Activated CD4-positive, alpha-beta T cell treated with anti-CD3 and anti-CD28 coated beads for 48 hours (primary cell): ENCODE results near the gene TP73.

Experiments used
- DNase-seq: peaks from one replicate; pipeline ENCODE4 v3.0.0-alpha.2; 2020

Gene TP73

GRCh38 chr1:3636080-3636479, 16.2 kb upstream of the TP73 start:
- DNase-seq, result no peak

DNA sequence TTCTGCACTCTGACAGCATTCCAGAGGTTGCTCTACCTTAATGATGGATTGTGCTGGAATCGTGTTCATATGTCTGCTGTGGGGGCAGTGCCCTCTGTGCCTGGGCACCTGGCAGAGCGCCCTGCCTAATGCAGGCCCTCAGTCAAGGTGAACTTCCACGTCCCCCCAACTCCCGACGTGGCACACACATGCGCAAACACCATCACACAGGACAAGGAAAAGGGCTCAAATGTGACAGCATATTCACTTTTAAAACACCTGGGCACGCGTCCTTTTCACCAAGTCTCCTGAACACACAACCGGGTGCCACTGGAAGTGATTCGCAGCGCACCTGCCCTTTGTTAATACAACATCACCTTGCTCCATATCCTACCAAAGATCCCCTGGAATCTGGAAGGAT, 15.8 kb upstream of the TP73 start:
- DNase-seq, result no peak

- DNase-seq, result no peak
Observed at GRCh38 chr1:3638027-3638426, 14.3 kb upstream of the TP73 start.

GRCh38 chr1:3638676-3639075, 13.6 kb upstream of the TP73 start:
- DNase-seq, result no peak

- no peak for DNase-seq
Observed at GRCh38 chr1:3639397-3639911, 12.9 kb upstream of the TP73 start.

- DNase-seq, result no peak
Observed at GRCh38 chr1:3640121-3640837, 12.0 kb upstream of the TP73 start.

DNA sequence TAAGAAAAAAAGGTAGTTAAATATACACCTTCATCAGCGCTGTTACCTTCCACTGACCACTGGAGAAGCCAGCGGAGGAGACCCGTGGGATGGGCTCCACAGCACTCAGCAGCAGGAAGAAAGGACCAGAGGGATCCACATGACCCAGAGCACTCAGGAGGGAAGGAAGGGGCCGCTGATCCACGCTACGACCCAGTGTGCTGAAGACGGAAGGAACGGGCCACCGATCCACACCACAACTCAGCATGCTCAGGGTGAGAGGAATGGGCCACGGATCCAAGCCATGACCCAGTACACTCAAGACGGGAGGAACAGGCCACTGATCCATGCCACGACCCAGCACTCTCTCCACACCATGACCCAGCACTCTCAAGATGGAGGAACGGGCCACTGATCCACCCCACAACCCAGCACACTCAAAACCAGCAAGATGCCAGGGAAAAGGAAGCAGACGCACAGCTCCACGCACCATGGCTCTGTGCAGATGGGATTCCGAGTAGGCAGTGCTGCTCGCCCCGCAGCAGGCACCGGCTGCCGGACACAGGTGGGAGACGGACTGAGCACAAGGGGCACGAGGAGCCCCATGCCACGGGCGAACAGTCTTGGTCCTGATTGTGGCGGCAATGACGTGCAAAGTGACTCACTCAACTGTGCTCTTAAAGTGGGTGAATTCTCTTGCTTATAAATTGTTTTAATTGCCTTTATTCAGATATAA, 11.1 kb upstream of the TP73 start:
- DNase-seq, result no peak

DNA sequence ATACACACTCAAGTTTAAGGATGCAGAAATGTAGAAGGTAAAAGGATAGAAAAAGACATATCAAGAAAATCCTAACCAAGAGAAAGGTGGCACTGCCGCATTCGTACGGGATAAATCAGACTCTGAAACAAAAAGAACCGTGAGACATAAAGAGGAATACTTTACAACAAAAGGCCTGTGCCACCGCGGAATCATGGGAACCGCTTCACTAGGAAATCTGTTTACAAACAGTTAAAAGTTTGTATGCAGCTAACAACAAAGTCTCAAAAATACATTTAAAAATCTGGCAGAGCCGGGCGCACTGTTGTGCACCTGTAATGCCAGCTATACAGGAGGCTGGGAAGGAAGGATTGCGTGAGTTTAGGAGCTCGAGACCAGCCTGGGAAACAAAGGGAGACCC, 10.5 kb upstream of the TP73 start:
- DNase-seq, result no peak

DNA sequence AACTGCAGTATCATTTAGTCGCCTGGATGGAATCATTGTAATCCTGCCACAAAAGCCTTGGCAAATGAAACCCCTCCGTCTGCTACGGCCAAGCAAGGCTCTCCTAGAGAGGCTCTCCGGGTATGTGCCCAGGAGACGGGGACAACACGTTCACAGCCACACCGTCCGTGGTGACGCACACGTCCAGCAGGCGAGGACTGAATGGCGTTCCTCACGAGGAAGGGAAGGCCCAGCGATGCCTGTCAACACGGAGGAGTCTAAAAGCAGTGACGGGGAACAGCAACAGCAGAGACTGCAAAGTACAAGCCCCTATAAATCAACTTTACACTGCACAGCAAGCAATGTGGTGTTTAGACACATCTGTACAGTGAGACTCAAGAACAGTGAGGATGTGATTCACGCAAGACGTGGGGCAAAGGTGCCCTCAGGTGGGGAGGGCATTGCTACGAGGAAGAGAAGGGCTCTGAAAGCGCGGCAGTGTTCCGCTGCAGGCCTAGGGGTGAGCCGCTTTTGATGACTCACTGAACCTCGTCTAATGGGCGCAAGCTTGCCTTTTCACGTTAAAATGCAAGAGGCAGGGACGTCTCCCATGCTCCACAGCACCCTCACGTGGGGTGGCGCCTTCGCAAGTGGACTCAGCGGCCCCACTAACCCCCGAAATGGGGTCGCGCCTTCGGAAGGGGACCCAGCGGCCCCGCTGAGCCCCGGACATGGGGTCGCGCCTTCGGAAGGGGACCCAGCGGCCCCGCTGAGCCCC, 9.2 kb upstream of the TP73 start:
- DNase-seq, result no peak

- no peak for DNase-seq
Observed at GRCh38 chr1:3644273-3644672, 8.0 kb upstream of the TP73 start.

GRCh38 chr1:3645247-3645646, 7.1 kb upstream of the TP73 start:
- no peak for DNase-seq

DNA sequence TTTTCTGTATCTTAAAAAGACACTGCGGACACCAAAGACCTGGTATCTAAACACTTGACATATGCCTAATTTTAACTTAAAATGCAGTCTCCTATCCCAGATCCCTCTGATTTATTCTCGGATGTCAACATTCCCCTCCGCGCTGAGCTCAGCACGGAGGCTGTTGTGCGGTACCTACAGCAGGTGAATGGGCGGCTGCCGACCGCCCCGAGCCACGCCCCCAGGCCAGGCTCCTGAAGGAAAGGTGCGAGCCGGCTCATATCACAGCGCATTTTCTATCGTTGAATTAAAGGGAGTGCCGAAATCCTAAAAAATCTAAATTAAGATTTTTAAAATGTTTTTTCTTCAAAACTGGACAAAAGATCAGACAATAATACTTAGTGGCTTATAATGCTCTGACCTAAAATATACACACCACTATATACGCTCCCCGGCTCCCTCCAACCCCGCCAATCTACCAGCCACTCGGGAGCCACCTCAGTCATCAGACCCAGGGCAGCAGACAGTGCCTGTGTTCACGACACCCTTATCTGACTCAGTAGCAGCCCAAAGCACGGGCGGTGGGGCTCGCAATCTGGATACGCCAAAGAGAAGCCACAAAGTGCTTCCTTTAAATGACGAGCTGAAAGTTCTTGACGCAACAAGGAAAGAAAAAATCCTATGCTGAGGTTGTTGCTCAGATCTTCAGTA, 6.5 kb upstream of the TP73 start:
- no peak for DNase-seq

GRCh38 chr1:3646596-3646995, 5.7 kb upstream of the TP73 start:
- no peak for DNase-seq

- peak; percentile 94 for DNase-seq
Observed at GRCh38 chr1:3649342-3650247, 2.7 kb upstream of the TP73 start, which contains the start of gene WRAP73. Gene WRAP73, minus strand, starts transcription at chr1:3650103. Its CDS starts 104 bp downstream, at chr1:3649999.

GRCh38 chr1:3650248-3651025, 1.9 kb upstream of the TP73 start:
- no peak for DNase-seq

- DNase-seq, result no peak
Observed at GRCh38 chr1:3651026-3651929, 1.0 kb upstream of the TP73 start.

DNA sequence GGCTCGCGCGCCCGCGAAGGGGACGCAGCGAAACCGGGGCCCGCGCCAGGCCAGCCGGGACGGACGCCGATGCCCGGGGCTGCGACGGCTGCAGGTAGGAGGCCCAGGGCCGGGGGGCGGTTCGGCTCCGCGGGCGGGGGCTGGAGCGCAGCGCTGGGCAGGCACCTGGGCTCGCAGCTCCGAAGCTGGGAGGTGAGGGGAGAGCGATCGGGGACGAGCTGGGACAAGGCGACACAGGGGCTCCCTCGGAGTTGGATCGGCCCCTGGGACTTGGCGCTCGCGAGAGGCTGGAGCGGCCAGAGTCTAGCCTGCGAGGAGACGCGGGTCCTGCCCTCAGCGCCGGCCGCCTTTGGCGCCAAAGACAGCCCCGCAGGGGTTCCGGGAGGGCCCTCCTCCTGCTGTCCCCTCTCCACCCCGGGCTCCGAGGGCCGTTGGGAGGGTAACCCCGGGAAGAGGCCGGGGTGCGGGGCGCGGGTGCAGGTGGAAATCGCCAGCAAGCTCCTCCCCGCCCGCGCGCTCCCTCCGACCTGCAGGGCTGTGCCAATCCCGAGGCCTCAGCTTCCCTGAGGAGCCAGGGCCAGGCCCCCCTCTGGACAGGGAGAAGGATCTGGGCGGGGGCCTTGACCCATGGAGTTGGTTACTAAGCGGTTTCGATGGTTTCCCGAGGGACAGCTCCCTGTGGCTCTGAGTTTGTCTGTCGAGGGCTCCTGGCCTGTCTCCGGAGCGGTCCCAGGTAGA, 401 bp downstream of the TP73 start:
- DNase-seq, result no peak

- no peak for DNase-seq
Observed at GRCh38 chr1:3653286-3653618, 936 bp downstream of the TP73 start.

DNA sequence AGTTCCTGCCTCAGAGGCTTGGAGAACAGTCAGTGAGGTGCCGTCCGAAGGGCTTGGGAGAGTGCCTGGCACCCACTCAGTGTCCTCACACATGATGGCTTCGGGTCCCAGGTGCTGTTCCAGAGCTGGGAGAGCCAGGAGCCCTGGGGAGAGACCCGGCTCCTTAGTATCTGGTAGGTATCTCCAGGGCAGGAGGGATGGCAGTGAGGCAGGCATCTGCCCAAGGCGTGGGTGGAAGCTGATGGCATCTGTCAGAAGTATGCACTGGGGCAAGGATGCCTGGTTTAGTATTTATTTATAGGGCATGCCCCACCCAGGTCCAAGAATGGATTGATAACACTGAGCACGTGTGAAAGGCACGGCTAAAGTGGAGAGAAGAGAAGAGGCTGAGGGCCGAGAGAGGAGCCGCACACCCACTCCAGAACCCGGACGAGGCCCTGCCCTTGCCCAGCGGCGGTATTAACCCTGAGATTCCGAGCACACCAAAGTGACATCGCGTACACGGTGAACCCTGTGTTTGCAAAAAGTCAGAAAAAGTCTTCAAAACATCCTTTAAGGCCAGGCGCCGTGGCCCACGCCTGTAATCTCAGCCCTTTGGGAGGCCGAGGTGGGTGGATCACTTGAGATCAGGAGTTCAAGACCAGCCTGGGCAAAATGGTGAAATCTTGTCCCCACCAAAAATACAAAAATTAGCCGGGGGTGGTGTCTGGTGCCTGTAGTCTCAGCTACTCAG, 2.4 kb downstream of the TP73 start:
- DNase-seq, result no peak
